GM12872 (cell line): ENCODE data around the gene TCF7L1.

Source experiments
- CTCF ChIP-seq: IDR thresholded peaks from 3 replicates; pipeline ENCODE4 v1.5.1; 2011; ENCODE audit warnings: low read depth, mild to moderate bottlenecking, low read length, moderate library complexity; ENCODE audit not compliant: insufficient read depth

Gene TCF7L1

GRCh38 chr2:85277416-85278158, 144.4 kb downstream of the TCF7L1 start:
- no peak for TF ChIP-seq CTCF

- no peak for TF ChIP-seq CTCF
Observed at GRCh38 chr2:85278361-85278760, 145.2 kb downstream of the TCF7L1 start.

- no peak for TF ChIP-seq CTCF
Observed at GRCh38 chr2:85281553-85281952, 148.4 kb downstream of the TCF7L1 start.

GRCh38 chr2:85282914-85283313, 149.7 kb downstream of the TCF7L1 start:
- no peak for TF ChIP-seq CTCF

- no peak for TF ChIP-seq CTCF
Observed at GRCh38 chr2:85283641-85284040, 150.4 kb downstream of the TCF7L1 start.

GRCh38 chr2:85286918-85287317, 153.7 kb downstream of the TCF7L1 start:
- no peak for TF ChIP-seq CTCF

GRCh38 chr2:85287721-85288120, 154.5 kb downstream of the TCF7L1 start:
- TF ChIP-seq CTCF = no peak
